Neutrophil (primary cell): ENCODE measurements around the gene ATP5ME.
A peak's percentile ranks its signal among the peaks of the same experiment; 100 is the strongest.

Experiments used
- H3K27ac ChIP-seq: fragments of 200-600 bp; sonication (generic); 2 replicates; pipeline ENCODE4 v1.5.1; 2016; ENCODE audit warnings: mild to moderate bottlenecking, moderate library complexity
- H3K27me3 ChIP-seq: fragments of 200-600 bp; sonication (generic); 2 replicates; pipeline ENCODE4 v1.6.0; 2016; ENCODE audit warnings: mild to moderate bottlenecking
- H3K36me3 ChIP-seq: fragments of 200-600 bp; sonication (generic); 2 replicates; pipeline ENCODE4 v1.5.1; 2017
- H3K4me1 ChIP-seq, 2 experiments: fragments of 200-600 bp in 1 of 2; sonication (generic) in 1 of 2; 1 replicate in 1 of 2; 2 replicates in 1 of 2; pipeline versions ENCODE4 v1.5.1 to v1.6.1; 2013 to 2016; ENCODE audit warnings: low read depth in 1 of 2, low read length in 1 of 2, mild to moderate bottlenecking in 1 of 2, moderate library complexity in 1 of 2; ENCODE audit not compliant: control insufficient read depth in 1 of 2, insufficient read depth in 1 of 2
- H3K4me3 ChIP-seq, 2 experiments: fragments of 200-600 bp in 1 of 2; sonication (generic) in 1 of 2; 1 replicate in 1 of 2; 2 replicates in 1 of 2; pipeline ENCODE4 v1.5.1; 2013 to 2016; ENCODE audit warnings: low read depth in 1 of 2, low read length in 1 of 2, mild to moderate bottlenecking in 1 of 2, moderate library complexity in 1 of 2
- H3K9me3 ChIP-seq: fragments of 200-600 bp; sonication (generic); 2 replicates; pipeline ENCODE4 v1.5.1; 2016
- TF ChIP-seq, protein P1 (sequence below): fragments of 200-600 bp; sonication (generic); IDR thresholded peaks from 2 replicates; pipeline ENCODE4 v1.5.1; 2016; ENCODE audit warnings: antibody characterized with exemption

ATP5ME gene

DNA sequence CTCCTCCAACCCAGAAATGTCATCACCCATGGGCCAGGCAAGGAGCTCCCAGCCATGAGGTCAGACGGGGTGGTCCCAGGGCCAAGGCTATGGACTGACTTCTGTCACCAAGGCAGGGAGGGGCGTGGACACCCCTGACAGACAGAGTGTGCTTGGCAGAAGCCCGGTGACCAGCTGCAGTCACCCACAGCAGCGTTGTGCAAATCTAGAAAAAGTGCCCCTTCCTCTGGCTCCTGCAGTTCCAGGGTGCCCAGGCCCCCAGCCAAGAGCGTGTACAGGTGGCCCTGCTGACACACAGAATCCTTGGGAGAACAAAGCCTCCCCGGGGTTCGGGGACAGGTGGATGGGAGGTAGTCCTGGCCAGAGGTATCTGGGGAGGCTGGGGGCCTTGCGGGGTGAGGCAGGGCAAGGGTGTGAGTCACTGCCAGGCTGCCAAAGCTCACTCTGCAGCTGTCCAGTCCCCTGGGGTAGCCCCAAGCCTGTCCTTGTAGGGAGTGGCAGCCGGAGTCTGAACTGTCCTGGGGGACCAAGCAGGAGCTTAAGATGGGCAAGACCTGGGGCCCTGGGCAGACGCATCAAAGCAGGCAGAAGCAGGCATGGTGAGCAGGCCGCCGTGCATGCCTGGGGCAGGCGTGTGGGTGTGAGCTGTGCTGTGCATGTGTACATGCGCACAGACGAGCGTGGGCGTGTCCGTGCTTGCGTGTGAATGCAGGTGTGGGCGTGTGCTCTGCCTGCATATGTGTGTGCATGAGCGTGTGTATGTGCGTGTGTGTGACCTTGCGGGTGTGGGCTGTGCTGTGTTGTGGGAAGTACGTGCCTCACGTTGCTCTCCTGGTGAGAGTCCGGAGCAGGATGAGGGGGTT, 3.6 kb upstream of the ATP5ME start:
- H3K4me1 ChIP-seq = peaks cover 24 to 36% of the 10 kb centered on the region in 2 experiments
- no peak overlapping the region for H3K4me3 ChIP-seq
- H3K36me3 ChIP-seq = no peaks in the 10 kb centered on the region
- no peak overlapping the region for H3K27ac ChIP-seq
- H3K9me3 ChIP-seq = no peaks in the 10 kb centered on the region
- TF ChIP-seq, protein P1, sequence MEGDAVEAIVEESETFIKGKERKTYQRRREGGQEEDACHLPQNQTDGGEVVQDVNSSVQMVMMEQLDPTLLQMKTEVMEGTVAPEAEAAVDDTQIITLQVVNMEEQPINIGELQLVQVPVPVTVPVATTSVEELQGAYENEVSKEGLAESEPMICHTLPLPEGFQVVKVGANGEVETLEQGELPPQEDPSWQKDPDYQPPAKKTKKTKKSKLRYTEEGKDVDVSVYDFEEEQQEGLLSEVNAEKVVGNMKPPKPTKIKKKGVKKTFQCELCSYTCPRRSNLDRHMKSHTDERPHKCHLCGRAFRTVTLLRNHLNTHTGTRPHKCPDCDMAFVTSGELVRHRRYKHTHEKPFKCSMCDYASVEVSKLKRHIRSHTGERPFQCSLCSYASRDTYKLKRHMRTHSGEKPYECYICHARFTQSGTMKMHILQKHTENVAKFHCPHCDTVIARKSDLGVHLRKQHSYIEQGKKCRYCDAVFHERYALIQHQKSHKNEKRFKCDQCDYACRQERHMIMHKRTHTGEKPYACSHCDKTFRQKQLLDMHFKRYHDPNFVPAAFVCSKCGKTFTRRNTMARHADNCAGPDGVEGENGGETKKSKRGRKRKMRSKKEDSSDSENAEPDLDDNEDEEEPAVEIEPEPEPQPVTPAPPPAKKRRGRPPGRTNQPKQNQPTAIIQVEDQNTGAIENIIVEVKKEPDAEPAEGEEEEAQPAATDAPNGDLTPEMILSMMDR = no peak
- H3K27me3 ChIP-seq = peaks cover 23% of the 10 kb centered on the region

GRCh38 chr4:676871-677235, 2.8 kb upstream of the ATP5ME start:
- Histone ChIP-seq H3K4me1 (peaks cover 24 to 32% of the 10 kb centered on the region in 2 experiments), H3K27ac (no peak overlapping the region), H3K4me3 (no peak overlapping the region), H3K9me3 (no peaks in the 10 kb centered on the region), H3K36me3 (peaks cover 5% of the 10 kb centered on the region), H3K27me3 (peaks cover 23% of the 10 kb centered on the region)
- TF ChIP-seq, protein P1 = no peak

DNA sequence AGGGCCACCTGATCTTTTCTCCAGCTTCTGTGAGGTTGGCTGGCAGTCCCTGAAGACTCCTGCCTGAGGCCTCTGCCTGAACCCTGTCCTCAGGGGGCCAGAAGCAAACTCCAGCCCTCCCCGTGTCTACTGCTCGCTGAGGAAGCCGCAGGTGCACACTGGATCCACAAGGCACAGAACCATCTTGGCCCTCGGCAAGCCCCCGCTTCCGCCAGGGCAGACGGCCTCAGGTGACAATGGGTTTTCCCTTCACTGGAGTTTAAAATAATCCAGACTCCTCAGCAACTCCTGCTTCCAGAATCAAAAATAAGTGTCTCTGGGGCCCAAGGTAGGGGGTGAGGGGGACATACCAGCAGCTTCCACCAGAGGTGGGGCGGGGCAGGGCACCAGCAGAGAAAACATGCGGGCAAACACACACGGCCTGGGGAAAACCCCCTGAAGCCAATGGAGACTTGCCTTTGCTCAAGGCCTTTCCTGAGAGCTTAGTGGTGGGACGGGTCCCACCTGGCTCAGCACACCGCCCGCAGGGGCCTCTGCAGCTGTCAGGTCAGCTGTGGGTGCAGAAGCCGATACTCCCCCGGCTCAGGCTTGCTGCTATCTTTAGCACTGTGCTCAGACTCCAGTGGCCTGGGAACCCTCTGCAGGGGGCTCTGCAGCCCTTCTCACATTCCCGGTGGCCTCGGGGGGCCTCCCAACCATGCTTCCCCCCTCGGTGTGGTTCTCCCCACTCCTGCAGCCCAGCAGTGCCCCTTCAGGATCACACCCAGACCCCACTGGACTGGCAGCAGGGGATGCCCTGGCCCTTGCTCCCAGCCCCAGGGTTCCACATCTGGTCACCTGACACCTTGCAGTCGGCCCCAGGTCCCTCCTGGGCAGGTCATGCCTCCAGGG, 2.1 kb upstream of the ATP5ME start:
- Histone ChIP-seq H3K36me3 (peaks cover 11% of the 10 kb centered on the region), H3K4me3 (no peak overlapping the region), H3K9me3 (no peaks in the 10 kb centered on the region), H3K27ac (no peak overlapping the region), H3K27me3 (peaks cover 22% of the 10 kb centered on the region), H3K4me1 (peaks cover 24 to 28% of the 10 kb centered on the region in 2 experiments)
- TF ChIP-seq, protein P1 = no peak

GRCh38 chr4:675036-675882, 1.2 kb upstream of the ATP5ME start:
- TF ChIP-seq, protein P1 = no peak
- Histone ChIP-seq H3K4me3 (peak overlapping the region; percentile 87 to 96), H3K27ac (peak overlapping the region; percentile 79), H3K36me3 (peaks cover 20% of the 10 kb centered on the region), H3K4me1 (peaks cover 16 to 18% of the 10 kb centered on the region in 2 experiments), H3K27me3 (peaks cover 14% of the 10 kb centered on the region), H3K9me3 (no peaks in the 10 kb centered on the region)
